ENCODE data around the gene RNF217.

- TF ChIP-seq CTCF (IDR thresholded peaks at IDR 0.05) = no peak
- no peak for TF ChIP-seq TP53 (CRISPR knock-in tag; IDR thresholded peaks at IDR 0.05)
- TF ChIP-seq ZNF396 (CRISPR knock-in tag; IDR thresholded peaks at IDR 0.05; ENCODE audit: borderline replicate concordance) = no peak
- no peak for TF ChIP-seq ATF6 (CRISPR knock-in tag; IDR thresholded peaks at IDR 0.05)
- TF ChIP-seq CREB1 (CRISPR knock-in tag; IDR thresholded peaks at IDR 0.05) = no peak
- TF ChIP-seq ERG (CRISPR knock-in tag; IDR thresholded peaks at IDR 0.05) = no peak
- no peak for TF ChIP-seq JAZF1 (CRISPR knock-in tag; IDR thresholded peaks at IDR 0.05)
- no peak for TF ChIP-seq RORB (CRISPR knock-in tag; IDR thresholded peaks at IDR 0.05)
- TF ChIP-seq SOX15 (CRISPR knock-in tag; IDR thresholded peaks at IDR 0.05) = no peak
- no peak for TF ChIP-seq AFF4 (CRISPR knock-in tag; IDR thresholded peaks at IDR 0.05; ENCODE audit: borderline replicate concordance)
- TF ChIP-seq ZNF121 (CRISPR knock-in tag; IDR thresholded peaks at IDR 0.05) = no peak
- no peak for TF ChIP-seq FOXP1 (CRISPR knock-in tag; IDR thresholded peaks at IDR 0.05; ENCODE audit: borderline replicate concordance)
- TF ChIP-seq RELA (CRISPR knock-in tag; IDR thresholded peaks at IDR 0.05; ENCODE audit: borderline replicate concordance) = no peak
- no peak for TF ChIP-seq USF1 (CRISPR knock-in tag; IDR thresholded peaks at IDR 0.05)
Observed at GRCh38 chr6:124960757-124961463, 1.3 kb upstream of the RNF217 start.

All from WTC11 (cell line).